Melanocyte of skin (primary cell): ENCODE measurements around the gene HDC. TPM values are rescaled to one million over a fixed set of nuclear protein-coding genes. Genes with fewer than 3 reads are reported as not detected.

Source experiments
- small RNA-seq, 2 donors: library from RNA; depleted of rRNA; stranded (forward); fragments of <200 nt; gene quantifications; one replicate each; pipeline ENCODE3, GENCODE V24; 2012
- total RNA-seq, 2 donors: library from RNA; depleted of rRNA; stranded (reverse); fragments of >200 nt; gene quantifications; 2 replicates each; pipeline ENCODE4 v1.2.3, GENCODE V29; 2012

Gene HDC, protein sequence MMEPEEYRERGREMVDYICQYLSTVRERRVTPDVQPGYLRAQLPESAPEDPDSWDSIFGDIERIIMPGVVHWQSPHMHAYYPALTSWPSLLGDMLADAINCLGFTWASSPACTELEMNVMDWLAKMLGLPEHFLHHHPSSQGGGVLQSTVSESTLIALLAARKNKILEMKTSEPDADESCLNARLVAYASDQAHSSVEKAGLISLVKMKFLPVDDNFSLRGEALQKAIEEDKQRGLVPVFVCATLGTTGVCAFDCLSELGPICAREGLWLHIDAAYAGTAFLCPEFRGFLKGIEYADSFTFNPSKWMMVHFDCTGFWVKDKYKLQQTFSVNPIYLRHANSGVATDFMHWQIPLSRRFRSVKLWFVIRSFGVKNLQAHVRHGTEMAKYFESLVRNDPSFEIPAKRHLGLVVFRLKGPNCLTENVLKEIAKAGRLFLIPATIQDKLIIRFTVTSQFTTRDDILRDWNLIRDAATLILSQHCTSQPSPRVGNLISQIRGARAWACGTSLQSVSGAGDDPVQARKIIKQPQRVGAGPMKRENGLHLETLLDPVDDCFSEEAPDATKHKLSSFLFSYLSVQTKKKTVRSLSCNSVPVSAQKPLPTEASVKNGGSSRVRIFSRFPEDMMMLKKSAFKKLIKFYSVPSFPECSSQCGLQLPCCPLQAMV
- total RNA-seq, result not detected

DNA sequence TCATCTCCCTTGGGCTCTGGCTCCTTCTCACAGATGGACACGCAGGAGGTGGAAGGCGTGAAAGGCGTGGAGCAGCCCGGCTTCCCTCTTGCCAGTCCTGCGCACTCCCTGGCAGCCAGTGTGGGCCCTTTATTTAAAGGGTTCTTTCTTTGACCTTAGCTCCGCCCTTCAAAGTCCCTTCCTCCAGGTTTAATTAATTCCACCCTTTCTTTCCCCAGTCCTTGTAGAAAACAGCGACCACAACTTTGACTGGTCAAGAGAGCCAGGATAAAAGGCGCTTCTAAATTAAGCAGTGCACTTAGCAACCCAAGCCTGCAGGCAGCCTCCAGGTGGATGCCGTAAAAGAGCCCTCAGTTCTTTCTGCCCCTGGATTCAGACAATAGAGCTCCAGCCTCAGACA lies at the start of gene HDC:
Gene HDC, minus strand, starts transcription at position 107 of the 400 bp plus-strand sequence. Its CDS starts 103 bp downstream, at position 4.

Small RNA genes within 50 kb of the gene (small RNA-seq; reads per million reads assigned to genes)
- gene RF00019, result 0 reads per million in 2 donors

Other genes starting within 250 kb of the HDC start
- under 1 TPM; 0.33 to 0.69 TPM for gene ATP8B4, start 146.5 kb downstream of the HDC start, total RNA-seq
- not detected for gene SLC27A2, start 83.5 kb downstream of the HDC start, total RNA-seq
- 10 to 100 TPM; 37.0 to 38.5 TPM for gene GABPB1, start 89.5 kb upstream of the HDC start, total RNA-seq
- gene USP8, start 158.7 kb upstream of the HDC start, total RNA-seq, result 10 to 100 TPM; 42.0 to 46.1 TPM